Mucosa of descending colon (tissue), 3 donors: ENCODE data around the gene ZNF441. TPM values are rescaled to one million over a fixed set of nuclear protein-coding genes. Genes with fewer than 3 reads are reported as not detected.

Experiments used
- ATAC-seq: fragments of 200-7000 bp; cut with Tn5 transposase; one replicate; pipeline ENCODE4 v1.9.1; 2020; ENCODE audit warnings: mild to moderate bottlenecking, moderate library complexity
- DNase-seq, 3 donors: peaks; one replicate each; pipeline ENCODE4 v3.0.0-alpha.2; 2020
- H3K36me3 ChIP-seq: fragments of 200-600 bp; one replicate; pipeline ENCODE4 v1.8.0; 2021; ENCODE audit warnings: low read depth, mild to moderate bottlenecking
- H3K4me1 ChIP-seq: fragments of 200-600 bp; one replicate; pipeline ENCODE4 v1.8.0; 2021; ENCODE audit warnings: low read depth, mild to moderate bottlenecking
- H3K4me3 ChIP-seq: fragments of 200-600 bp; one replicate; pipeline ENCODE4 v1.8.0; 2021; ENCODE audit warnings: mild to moderate bottlenecking
- H3K9me3 ChIP-seq: fragments of 200-600 bp; one replicate; pipeline ENCODE4 v1.8.0; 2021; ENCODE audit warnings: mild to moderate bottlenecking
- intact Hi-C, 2 donors: fragments of 100-400 bp; cut with DNase I in 1 of 2; cut with micrococcal nuclease in 1 of 2; formaldehyde crosslinking; loops; one replicate each; pipeline versions ENCODE4 v1.11.0 to v1.11.1; 2022; cut with DNase I, micrococcal nuclease
- total RNA-seq, 3 donors: library from RNA; stranded (reverse); fragmentation: NEBNext Ultra II Directional in 2 of 3; extraction: Animal tissue kit (Norgen Biotek cat#: 25700) in 2 of 3; gene quantifications; one replicate each; pipeline versions ENCODE4 v1.2.1 to v1.2.4, GENCODE V29; 2021 to 2023
- TF ChIP-seq, protein P1 (sequence below): fragments of 200-600 bp; IDR thresholded peaks from one replicate; pipeline ENCODE4 v1.8.0; 2022; ENCODE audit warnings: antibody characterized with exemption, mild to moderate bottlenecking
- donor health status: DM: no; HTN: no; CAD: no; lungs with moderate emphysema.
- donor health status: DM: no; HTN: no; CAD: no.
- donor health status: DM: no; HTN: yes; CAD: no.

The ZNF441 gene
- total RNA-seq, 3 donors from 2014 or later, result 4.8 to 8.5 (median 4.8) TPM

- Histone ChIP-seq H3K4me1 (no peaks in the 10 kb centered on the region), H3K36me3 (no peaks in the 10 kb centered on the region), H3K4me3 (no peak overlapping the region), H3K9me3 (no peaks in the 10 kb centered on the region)
- ATAC-seq, result no peak
- intact Hi-C loops, result no loop called here
- TF ChIP-seq, protein P1, sequence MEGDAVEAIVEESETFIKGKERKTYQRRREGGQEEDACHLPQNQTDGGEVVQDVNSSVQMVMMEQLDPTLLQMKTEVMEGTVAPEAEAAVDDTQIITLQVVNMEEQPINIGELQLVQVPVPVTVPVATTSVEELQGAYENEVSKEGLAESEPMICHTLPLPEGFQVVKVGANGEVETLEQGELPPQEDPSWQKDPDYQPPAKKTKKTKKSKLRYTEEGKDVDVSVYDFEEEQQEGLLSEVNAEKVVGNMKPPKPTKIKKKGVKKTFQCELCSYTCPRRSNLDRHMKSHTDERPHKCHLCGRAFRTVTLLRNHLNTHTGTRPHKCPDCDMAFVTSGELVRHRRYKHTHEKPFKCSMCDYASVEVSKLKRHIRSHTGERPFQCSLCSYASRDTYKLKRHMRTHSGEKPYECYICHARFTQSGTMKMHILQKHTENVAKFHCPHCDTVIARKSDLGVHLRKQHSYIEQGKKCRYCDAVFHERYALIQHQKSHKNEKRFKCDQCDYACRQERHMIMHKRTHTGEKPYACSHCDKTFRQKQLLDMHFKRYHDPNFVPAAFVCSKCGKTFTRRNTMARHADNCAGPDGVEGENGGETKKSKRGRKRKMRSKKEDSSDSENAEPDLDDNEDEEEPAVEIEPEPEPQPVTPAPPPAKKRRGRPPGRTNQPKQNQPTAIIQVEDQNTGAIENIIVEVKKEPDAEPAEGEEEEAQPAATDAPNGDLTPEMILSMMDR, result no peak
- peak in 1 of 3 donors; percentile 22 for DNase-seq
Measured at GRCh38 chr19:11736696-11737095, 30.1 kb upstream of the ZNF441 start.

DNA sequence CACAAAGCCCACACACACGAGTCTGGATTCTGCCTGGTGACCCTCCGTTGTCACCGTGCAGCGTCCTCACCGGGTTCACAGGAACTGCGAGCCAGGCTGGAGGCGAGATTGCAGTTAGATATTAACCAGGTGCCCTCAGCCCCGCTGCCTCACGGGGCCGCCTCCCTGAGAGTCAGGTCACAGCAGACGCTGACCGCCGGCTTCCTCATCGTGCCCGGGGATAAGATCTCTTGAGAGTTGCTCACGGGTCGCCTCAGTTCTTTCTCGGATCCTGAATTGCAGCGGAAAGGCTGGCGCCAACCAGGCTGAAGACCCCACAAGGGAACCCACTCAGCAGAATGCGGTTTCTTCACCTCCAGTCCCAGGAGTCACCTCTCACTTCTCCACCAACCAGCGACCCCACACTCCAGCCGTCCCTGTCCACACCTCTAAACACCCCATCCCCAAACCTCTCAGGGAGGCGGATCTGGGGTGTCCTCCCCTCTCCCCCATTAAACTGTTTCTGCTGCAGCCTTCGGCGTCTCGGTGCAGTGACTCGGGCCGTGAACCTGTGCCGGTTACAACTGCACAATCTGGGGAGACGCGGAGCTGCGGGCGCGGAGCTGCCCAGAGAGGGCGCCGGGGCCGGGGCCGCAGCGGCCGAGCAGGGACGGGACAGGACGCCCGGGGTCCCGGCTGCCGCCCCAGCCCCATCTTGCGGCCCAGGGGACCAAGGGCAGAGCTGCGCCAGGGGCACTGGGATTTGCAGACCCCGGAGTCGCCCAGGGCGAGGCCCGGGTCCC is 28.6 kb upstream of the ZNF441 start:
- Histone ChIP-seq H3K9me3 (no peaks in the 10 kb centered on the region), H3K4me1 (no peaks in the 10 kb centered on the region), H3K36me3 (no peaks in the 10 kb centered on the region), H3K4me3 (peak overlapping the region; percentile 79)
- DNase-seq, result peak; percentile 86 to 90 (median 88)
- intact Hi-C loops, result no loop called here
- TF ChIP-seq, protein P1, result no peak
- peak; percentile 69 for ATAC-seq

DNA sequence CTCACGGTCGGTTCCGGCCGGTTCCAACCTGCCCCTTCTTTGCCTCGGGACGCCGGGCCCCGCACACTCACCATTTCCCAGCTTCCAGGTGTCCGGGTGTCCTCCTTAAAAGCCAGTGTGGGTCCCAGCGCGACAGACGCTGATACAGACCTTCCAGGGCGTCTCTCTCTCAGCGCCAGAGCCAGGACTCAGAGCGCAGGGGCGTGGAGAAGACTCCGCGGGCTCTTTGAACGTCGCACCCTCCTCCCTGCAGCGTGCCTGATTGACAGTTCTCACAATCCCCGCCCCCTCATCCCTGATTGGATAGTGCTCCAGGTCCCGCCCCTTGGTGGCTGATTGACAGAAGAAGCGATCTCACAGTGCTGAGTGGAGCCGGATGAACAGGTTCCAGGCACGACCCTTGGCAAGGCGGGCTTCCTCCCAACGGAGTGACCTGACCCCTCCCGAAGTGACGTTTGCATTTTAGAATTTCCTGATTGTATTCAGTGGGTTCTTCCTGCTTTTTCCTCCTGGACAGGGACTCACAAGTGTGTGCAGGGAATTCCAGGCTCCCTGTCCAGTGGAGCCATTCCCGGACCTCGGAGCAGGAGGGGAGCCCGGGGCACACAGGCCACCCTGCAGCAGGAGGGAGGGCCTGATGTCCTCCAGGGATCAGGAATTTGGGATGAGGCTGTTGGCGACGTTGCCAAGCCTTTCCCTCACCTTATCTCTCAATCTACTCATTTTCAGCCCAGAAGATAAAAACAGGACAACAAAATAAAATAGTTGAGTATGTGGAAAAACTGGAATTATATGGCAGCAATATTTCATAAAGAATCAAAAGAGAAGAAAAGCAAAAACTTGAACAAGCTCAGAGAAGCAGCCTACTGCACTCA is 27.8 kb upstream of the ZNF441 start, which contains the start of gene ZNF823:
ZNF823 (minus strand) TSS at position 201 of the 875 bp plus-strand sequence; CDS start at position 74, 127 bp downstream.
- H3K4me1 ChIP-seq, result no peaks in the 10 kb centered on the region
- DNase-seq, result peak; percentile 98 to 100 (median 100)
- H3K4me3 ChIP-seq, result peak within 1 kb of the TSS; percentile 79
- no peaks in the 10 kb centered on the region for H3K36me3 ChIP-seq
- TF ChIP-seq, protein P1, result no peak
- H3K9me3 ChIP-seq, result no peaks in the 10 kb centered on the region
- intact Hi-C loops, result no loop called here
- peak; percentile 98 for ATAC-seq

- H3K4me1 ChIP-seq, result no peaks in the 10 kb centered on the region
- TF ChIP-seq, protein P1, result no peak
- H3K36me3 ChIP-seq, result no peaks in the 10 kb centered on the region
- no peak for ATAC-seq
- no peak for DNase-seq
- H3K4me3 ChIP-seq, result no peak overlapping the region
- peaks cover 18% of the 10 kb centered on the region for H3K9me3 ChIP-seq
- intact Hi-C loops, result no loop called here
Measured at GRCh38 chr19:11745869-11746268, 20.9 kb upstream of the ZNF441 start.

DNA sequence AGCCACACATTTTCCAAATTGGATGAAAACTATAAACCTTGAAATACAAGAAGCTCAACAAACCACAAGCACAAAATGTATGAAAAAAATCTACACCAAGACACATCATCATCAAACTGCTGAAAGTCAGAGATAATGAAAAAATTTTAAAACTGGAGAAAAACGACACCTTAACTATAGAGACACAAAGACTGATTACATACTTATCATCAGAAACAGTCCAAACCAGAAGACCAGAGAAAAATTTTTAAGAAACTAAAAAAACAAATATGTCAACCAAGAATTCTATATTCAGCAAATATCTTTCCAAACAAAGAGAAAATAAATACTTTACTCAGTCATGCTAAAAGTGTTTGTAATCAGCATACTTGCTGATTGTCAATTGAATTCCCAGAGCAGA is 19.5 kb upstream of the ZNF441 start:
- intact Hi-C loops, result no loop called here
- H3K9me3 ChIP-seq, result peaks cover 19% of the 10 kb centered on the region
- no peak overlapping the region for H3K4me3 ChIP-seq
- no peaks in the 10 kb centered on the region for H3K36me3 ChIP-seq
- no peaks in the 10 kb centered on the region for H3K4me1 ChIP-seq
- no peak for ATAC-seq
- DNase-seq, result no peak
- TF ChIP-seq, protein P1, result no peak
